DND-41 (cell line): ENCODE measurements around the gene CFAP298.

Source experiments
- ATAC-seq: fragments of 200-7000 bp; cut with Tn5 transposase; 3 replicates; pipeline ENCODE4 v1.9.1; 2021; ENCODE audit warnings: low read depth; ENCODE audit not compliant: insufficient read depth
- DNase-seq: peaks from one replicate; pipeline ENCODE4 v3.0.0-alpha.2; 2020
- H2AFZ ChIP-seq: 2 replicates; pipeline ENCODE4 v1.6.0; 2012; ENCODE audit warnings: low read depth, low read length
- H3K27ac ChIP-seq: 2 replicates; pipeline ENCODE4 v1.5.1; 2012; ENCODE audit warnings: low read length, inconsistent platforms
- H3K27me3 ChIP-seq: fragments of 200-600 bp; sonication (generic); 2 replicates; pipeline ENCODE4 v1.6.0; 2012; ENCODE audit warnings: low read length, mild to moderate bottlenecking, inconsistent platforms; ENCODE audit not compliant: insufficient read depth, poor library complexity
- H3K36me3 ChIP-seq: 2 replicates; pipeline ENCODE4 v1.5.1; 2012; ENCODE audit warnings: low read length, inconsistent platforms; ENCODE audit not compliant: insufficient read depth
- H3K4me1 ChIP-seq: 2 replicates; pipeline ENCODE4 v1.5.1; 2012; ENCODE audit warnings: mild to moderate bottlenecking, low read length; ENCODE audit not compliant: insufficient read depth
- H3K4me2 ChIP-seq: 2 replicates; pipeline ENCODE4 v1.6.0; 2012; ENCODE audit warnings: mild to moderate bottlenecking, moderate library complexity, low read length, inconsistent platforms; ENCODE audit not compliant: insufficient read depth
- H3K4me3 ChIP-seq, 2 experiments: fragments of 200-600 bp in 1 of 2; shearing (Covaris generic) in 1 of 2; 2 replicates each; pipeline ENCODE4 v1.5.1; 2012 to 2016; ENCODE audit warnings: inconsistent platforms in 2 of 2, low read length in 2 of 2, mild to moderate bottlenecking in 2 of 2, low read depth in 1 of 2, moderate library complexity in 1 of 2
- H3K79me2 ChIP-seq: 2 replicates; pipeline ENCODE4 v1.6.0; 2012; ENCODE audit warnings: low read length, inconsistent platforms; ENCODE audit not compliant: insufficient read depth
- H3K9ac ChIP-seq: 2 replicates; pipeline ENCODE4 v1.6.0; 2012; ENCODE audit warnings: low read depth, mild to moderate bottlenecking, inconsistent platforms, low read length, moderate library complexity
- H3K9me3 ChIP-seq: 2 replicates; pipeline ENCODE4 v1.5.1; 2012; ENCODE audit warnings: low read length, moderate library complexity, mild to moderate bottlenecking, inconsistent platforms; ENCODE audit not compliant: insufficient read depth, severe bottlenecking
- H4K20me1 ChIP-seq: 2 replicates; pipeline ENCODE4 v1.6.0; 2012; ENCODE audit warnings: low read length; ENCODE audit not compliant: insufficient read depth
- CTCF ChIP-seq: IDR thresholded peaks from 2 replicates; pipeline ENCODE4 v1.5.1; 2012; ENCODE audit warnings: borderline replicate concordance, low read length, moderate library complexity, mild to moderate bottlenecking; ENCODE audit not compliant: poor library complexity, severe bottlenecking; ENCODE audit errors: extremely low read depth
- EZH2 ChIP-seq: IDR thresholded peaks from 3 replicates; pipeline ENCODE4 v1.6.1; 2012; ENCODE audit warnings: borderline replicate concordance, low read depth, mild to moderate bottlenecking, moderate library complexity, low read length, inconsistent platforms; ENCODE audit not compliant: severe bottlenecking

Gene CFAP298

GRCh38 chr21:32567626-32568025 is 44.6 kb downstream of the CFAP298 start:
- Histone ChIP-seq H3K9me3 (no peaks in the 10 kb centered on the region), H4K20me1 (no peaks in the 10 kb centered on the region), H3K4me2 (no peak overlapping the region), H3K36me3 (no peaks in the 10 kb centered on the region), H3K27me3 (no peaks in the 10 kb centered on the region), H3K4me1 (peaks cover 25% of the 10 kb centered on the region), H3K79me2 (no peaks in the 10 kb centered on the region), H2AFZ (no peak overlapping the region), H3K27ac (no peak overlapping the region), H3K4me3 (no peak overlapping the region), H3K9ac (no peak overlapping the region)
- ATAC-seq (no peak), DNase-seq (no peak)
- TF ChIP-seq CTCF, result no peak
- no peak for TF ChIP-seq EZH2

GRCh38 chr21:32566741-32567389 is 45.3 kb downstream of the CFAP298 start:
- H3K4me1 ChIP-seq, result peaks cover 25% of the 10 kb centered on the region
- no peak overlapping the region for H3K27ac ChIP-seq
- H3K9ac ChIP-seq, result no peak overlapping the region
- H3K36me3 ChIP-seq, result no peaks in the 10 kb centered on the region
- no peaks in the 10 kb centered on the region for H4K20me1 ChIP-seq
- DNase-seq, result no peak
- H3K79me2 ChIP-seq, result no peaks in the 10 kb centered on the region
- TF ChIP-seq EZH2, result no peak
- no peak for TF ChIP-seq CTCF
- H3K27me3 ChIP-seq, result no peaks in the 10 kb centered on the region
- no peak overlapping the region for H3K4me2 ChIP-seq
- no peak overlapping the region for H2AFZ ChIP-seq
- H3K9me3 ChIP-seq, result no peaks in the 10 kb centered on the region
- ATAC-seq, result no peak
- no peak overlapping the region for H3K4me3 ChIP-seq

GRCh38 chr21:32565856-32566465 is 46.2 kb downstream of the CFAP298 start:
- Histone ChIP-seq H3K4me2 (no peak overlapping the region), H3K36me3 (no peaks in the 10 kb centered on the region), H3K4me3 (no peak overlapping the region), H3K4me1 (peaks cover 25% of the 10 kb centered on the region), H3K9me3 (no peaks in the 10 kb centered on the region), H3K9ac (no peak overlapping the region), H3K27ac (no peak overlapping the region), H4K20me1 (no peaks in the 10 kb centered on the region), H2AFZ (no peak overlapping the region), H3K79me2 (no peaks in the 10 kb centered on the region), H3K27me3 (no peaks in the 10 kb centered on the region)
- no peak for TF ChIP-seq CTCF
- no peak for TF ChIP-seq EZH2
- no peak for DNase-seq
- no peak for ATAC-seq
